ENCODE data around the gene HTT.

Gene HTT

DNA sequence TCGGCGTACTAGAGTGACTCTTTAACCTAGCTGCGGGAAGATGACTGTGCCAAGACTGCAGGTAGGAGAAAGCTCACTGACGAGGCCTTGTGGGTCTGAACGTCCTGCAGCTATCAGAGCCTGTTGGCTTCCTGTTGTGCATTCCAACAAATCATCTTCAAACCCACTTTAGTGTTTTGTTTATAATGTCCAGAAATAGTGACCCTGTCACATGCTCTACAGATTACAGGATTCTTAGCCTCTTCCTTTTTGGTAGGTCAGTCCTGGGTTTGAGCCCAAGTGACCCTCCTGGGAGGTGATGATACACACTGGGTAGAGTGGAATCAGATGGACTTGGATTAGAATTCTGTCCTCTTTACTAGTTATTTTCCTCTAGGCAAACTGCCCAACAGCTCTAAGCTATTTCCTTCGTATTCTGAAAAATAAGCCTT is 33.2 kb downstream of the HTT start:
- H4K20me1 ChIP-seq (ENCODE audit: control insufficient read depth, insufficient read depth, low read depth, low read length), result 0 out of 2 replicates have a peak, but pooled peaks cover 5% of the 10 kb centered on the region
- H3K36me3 ChIP-seq (ENCODE audit: control insufficient read depth, low read length), result peaks cover 80% of the 10 kb centered on the region
- no peaks in the 10 kb centered on the region for H3K9me2 ChIP-seq (replicated peaks; ENCODE audit: control insufficient read depth, low read length)
- H3K4me1 ChIP-seq (ENCODE audit: control insufficient read depth, low read length), result peaks cover 4% of the 10 kb centered on the region; the same call in 1 of the 2 replicates
- no peak overlapping the region for H3K4me3 ChIP-seq (ENCODE audit: low read length)
- no peaks in the 10 kb centered on the region for H3K27me3 ChIP-seq (ENCODE audit: control insufficient read depth, low read length)
- no peaks in the 10 kb centered on the region for H3K9me3 ChIP-seq (ENCODE audit: control insufficient read depth, insufficient read depth, low read length)
- no peak overlapping the region for H3K4me2 ChIP-seq (ENCODE audit: low read length)
- TF ChIP-seq CTCF (IDR thresholded peaks at IDR 0.05; ENCODE audit: low read depth, low read length, poor library complexity, severe bottlenecking) (no peak), EZH2phosphoT487 (IDR thresholded peaks at IDR 0.05; ENCODE audit: borderline replicate concordance, low read length) (no peak)
- no peak overlapping the region for H3K27ac ChIP-seq (ENCODE audit: low read depth, low read length)
- peaks cover 27% of the 10 kb centered on the region for H3K79me2 ChIP-seq (ENCODE audit: control insufficient read depth, low read length)
- H3F3A ChIP-seq (ENCODE audit: control insufficient read depth, insufficient read depth), result peaks cover 13% of the 10 kb centered on the region; the same call in 1 of the 2 replicates

GRCh38 chr4:3108211-3108610 is 33.7 kb downstream of the HTT start:
- Histone ChIP-seq H3K79me2 (ENCODE audit: control insufficient read depth, low read length) (peaks cover 27% of the 10 kb centered on the region), H3K4me1 (ENCODE audit: control insufficient read depth, low read length) (peaks cover 4% of the 10 kb centered on the region; the same call in 1 of the 2 replicates), H3K4me3 (ENCODE audit: low read length) (no peak overlapping the region), H3K27me3 (ENCODE audit: control insufficient read depth, low read length) (no peaks in the 10 kb centered on the region), H3F3A (ENCODE audit: control insufficient read depth, insufficient read depth) (peaks cover 13% of the 10 kb centered on the region; the same call in 1 of the 2 replicates), H3K9me2 (replicated peaks; ENCODE audit: control insufficient read depth, low read length) (no peaks in the 10 kb centered on the region), H4K20me1 (ENCODE audit: control insufficient read depth, insufficient read depth, low read depth, low read length) (0 out of 2 replicates have a peak, but pooled peaks cover 5% of the 10 kb centered on the region), H3K36me3 (ENCODE audit: control insufficient read depth, low read length) (peaks cover 83% of the 10 kb centered on the region), H3K9me3 (ENCODE audit: control insufficient read depth, insufficient read depth, low read length) (no peaks in the 10 kb centered on the region), H3K4me2 (ENCODE audit: low read length) (no peak overlapping the region), H3K27ac (ENCODE audit: low read depth, low read length) (no peak overlapping the region)
- TF ChIP-seq EZH2phosphoT487 (IDR thresholded peaks at IDR 0.05; ENCODE audit: borderline replicate concordance, low read length) (no peak), CTCF (IDR thresholded peaks at IDR 0.05; ENCODE audit: low read depth, low read length, poor library complexity, severe bottlenecking) (no peak)

DNA sequence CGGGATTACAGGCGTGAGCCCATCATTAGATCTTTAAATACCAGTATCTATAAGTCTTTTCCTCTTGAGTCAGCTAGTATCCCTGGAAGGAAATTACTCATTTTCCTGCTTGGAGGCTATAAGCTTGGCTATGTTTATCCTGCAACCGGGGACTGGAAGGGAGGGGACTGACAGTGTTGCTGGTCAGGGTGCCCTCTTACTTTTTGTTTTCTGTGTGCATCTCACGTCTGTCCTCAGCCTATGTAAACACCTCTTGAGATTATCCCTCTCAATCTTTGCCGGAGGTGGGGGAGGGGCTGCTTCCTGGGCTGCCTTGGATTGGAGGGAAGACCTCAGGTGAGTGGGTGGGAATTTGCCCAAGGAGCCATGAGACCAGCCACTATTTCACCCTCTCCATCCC is 37.0 kb downstream of the HTT start:
- Histone ChIP-seq H3K9me2 (replicated peaks; ENCODE audit: control insufficient read depth, low read length) (no peaks in the 10 kb centered on the region), H3K27ac (ENCODE audit: low read depth, low read length) (no peak overlapping the region), H3K79me2 (ENCODE audit: control insufficient read depth, low read length) (peaks cover 27% of the 10 kb centered on the region), H3K4me1 (ENCODE audit: control insufficient read depth, low read length) (peaks cover 2% of the 10 kb centered on the region; the same call in 1 of the 2 replicates), H3K4me3 (ENCODE audit: low read length) (no peak overlapping the region), H4K20me1 (ENCODE audit: control insufficient read depth, insufficient read depth, low read depth, low read length) (no peaks in the 10 kb centered on the region), H3K4me2 (ENCODE audit: low read length) (no peak overlapping the region), H3K27me3 (ENCODE audit: control insufficient read depth, low read length) (no peaks in the 10 kb centered on the region), H3F3A (ENCODE audit: control insufficient read depth, insufficient read depth) (no peaks in the 10 kb centered on the region), H3K36me3 (ENCODE audit: control insufficient read depth, low read length) (peaks cover 89% of the 10 kb centered on the region), H3K9me3 (ENCODE audit: control insufficient read depth, insufficient read depth, low read length) (no peaks in the 10 kb centered on the region)
- no peak for TF ChIP-seq EZH2phosphoT487 (IDR thresholded peaks at IDR 0.05; ENCODE audit: borderline replicate concordance, low read length)
- TF ChIP-seq CTCF (IDR thresholded peaks at IDR 0.05; ENCODE audit: low read depth, low read length, poor library complexity, severe bottlenecking), result no peak
